ENCODE measurements around the gene ARHGAP32.

GRCh38 chr11:129066229-129066628 lies 125.9 kb downstream of the ARHGAP32 start:
- TF ChIP-seq CTCF (IDR thresholded peaks at IDR 0.05 in 2 of 3, conservative IDR thresholded peaks at IDR 0.05 in 1 of 3; ENCODE audit: borderline replicate concordance in 1 of 3, insufficient read depth in 1 of 3, low read depth in 2 of 3, low read length in 2 of 3) (no peak), POLR2A (IDR thresholded peaks at IDR 0.05; ENCODE audit: borderline replicate concordance, extremely low read depth, insufficient read depth, insufficient read length) (no peak), EGR1 (IDR thresholded peaks at IDR 0.05; ENCODE audit: low read depth) (no peak), RAD21 (IDR thresholded peaks at IDR 0.05; ENCODE audit: low read depth) (no peak), SRF (IDR thresholded peaks at IDR 0.05; ENCODE audit: low read depth) (no peak), YY1 (IDR thresholded peaks at IDR 0.05; ENCODE audit: extremely low read depth, insufficient replicate concordance, low read depth, low read length) (no peak), POLR2AphosphoS5 (IDR thresholded peaks at IDR 0.05; ENCODE audit: low read depth, low read length) (no peak), TCF7L2 (IDR thresholded peaks at IDR 0.05; ENCODE audit: borderline replicate concordance, extremely low read depth, insufficient read depth, insufficient read length) (no peak), EZH2 (IDR thresholded peaks at IDR 0.05) (no peak), ZBTB33 (IDR thresholded peaks at IDR 0.05; ENCODE audit: extremely low read depth, insufficient replicate concordance, low read length) (no peak), ELF1 (IDR thresholded peaks at IDR 0.05; ENCODE audit: borderline replicate concordance, low read depth) (no peak), MAX (IDR thresholded peaks at IDR 0.05) (no peak)
